ENCODE measurements around the gene PCDHGA12. TPM values are rescaled to one million over a fixed set of nuclear protein-coding genes. Genes with fewer than 3 reads are reported as not detected.
"Not testable (repeated sequence)": the region's sequence is repeated elsewhere in the genome, so short reads cannot be mapped to it uniquely, and the experiment has no call there.

The PCDHGA12 gene
- total RNA-seq, 1 donor from 2014 or later = 7.6 TPM

GRCh38 chr5:141397756-141398551 lies 32.4 kb upstream of the PCDHGA12 start, which contains the start of gene PCDHGB5:
PCDHGB5 (plus strand) TSS chr5:141397947; CDS start chr5:141398128, 181 bp downstream.
- peak; percentile 76 for DNase-seq
- H3K4me1 ChIP-seq; intact Hi-C loops (cut with DNase I); H3K36me3 ChIP-seq; H3K27ac ChIP-seq: not testable (repeated sequence)
- Histone ChIP-seq H3K9me3 (peaks cover 21% of the 10 kb centered on the region), H3K27me3 (peaks cover 16% of the 10 kb centered on the region), H3K4me3 (peak within 1 kb of the TSS; percentile 37)
- ATAC-seq = peak; percentile 97
- TF ChIP-seq CTCF (IDR thresholded peaks at IDR 0.05) = peak; percentile 59

GRCh38 chr5:141398608-141399007 lies 31.7 kb upstream of the PCDHGA12 start:
- Histone ChIP-seq H3K36me3 (no peaks in the 10 kb centered on the region), H3K27ac (no peak overlapping the region), H3K9me3 (peaks cover 18% of the 10 kb centered on the region), H3K4me1 (no peaks in the 10 kb centered on the region), H3K27me3 (peaks cover 14% of the 10 kb centered on the region), H3K4me3 (no peak overlapping the region)
- no peak for DNase-seq
- intact Hi-C loops (cut with DNase I) = no loop called here
- ATAC-seq = no peak
- TF ChIP-seq CTCF (IDR thresholded peaks at IDR 0.05) = no peak

- TF ChIP-seq CTCF (IDR thresholded peaks at IDR 0.05) = no peak
- peaks cover 17% of the 10 kb centered on the region for H3K9me3 ChIP-seq
- H3K36me3 ChIP-seq = no peaks in the 10 kb centered on the region
- H3K27ac ChIP-seq = no peak overlapping the region
- H3K4me3 ChIP-seq = no peak overlapping the region
- intact Hi-C loops (cut with DNase I) = no loop called here
- DNase-seq = no peak
- ATAC-seq = no peak
- H3K27me3 ChIP-seq = peaks cover 7% of the 10 kb centered on the region
- H3K4me1 ChIP-seq = no peaks in the 10 kb centered on the region
Measured at GRCh38 chr5:141399555-141400258, 30.6 kb upstream of the PCDHGA12 start.

GRCh38 chr5:141402553-141403243 lies 27.6 kb upstream of the PCDHGA12 start, which contains the start of gene PCDHGA9:
PCDHGA9 (plus strand) TSS chr5:141402778; CDS start chr5:141402953, 175 bp downstream.
- H3K4me3 ChIP-seq = peak within 1 kb of the TSS; percentile 25
- DNase-seq = no peak
- no peaks in the 10 kb centered on the region for H3K36me3 ChIP-seq
- H3K4me1 ChIP-seq = no peaks in the 10 kb centered on the region
- ATAC-seq = peak; percentile 64
- intact Hi-C loops (cut with DNase I) = no loop called here
- peaks cover 7% of the 10 kb centered on the region for H3K27me3 ChIP-seq
- no peak within 1 kb of the TSS for H3K27ac ChIP-seq
- H3K9me3 ChIP-seq = peaks cover 22% of the 10 kb centered on the region
- peak; percentile 41 for TF ChIP-seq CTCF (IDR thresholded peaks at IDR 0.05)

GRCh38 chr5:141403387-141403786 lies 26.9 kb upstream of the PCDHGA12 start:
- Histone ChIP-seq H3K9me3 (peaks cover 25% of the 10 kb centered on the region), H3K36me3 (no peaks in the 10 kb centered on the region), H3K27ac (no peak overlapping the region), H3K4me3 (peak overlapping the region; percentile 25), H3K27me3 (peaks cover 7% of the 10 kb centered on the region), H3K4me1 (no peaks in the 10 kb centered on the region)
- TF ChIP-seq CTCF (IDR thresholded peaks at IDR 0.05) = no peak
- no peak for DNase-seq
- ATAC-seq = no peak
- intact Hi-C loops (cut with DNase I) = no loop called here

Measured in upper lobe of right lung (tissue), 1 donor.